H9 (cell line): Measurements from ENCODE around the gene MARCHF6. TPM values are rescaled to one million over a fixed set of nuclear protein-coding genes. Genes with fewer than 3 reads are reported as not detected.

Experiments used
- DNase-seq: peaks from one replicate; pipeline ENCODE4 v3.0.0-alpha.2; 2017
- H2AFZ ChIP-seq: one replicate; pipeline ENCODE4 v1.6.1; 2013; ENCODE audit warnings: mild to moderate bottlenecking, low read length, control low read depth, moderate library complexity
- H2AK5ac ChIP-seq: 2 replicates; pipeline ENCODE4 v1.6.1; 2013; ENCODE audit warnings: low read length, control low read depth, mixed read lengths; ENCODE audit not compliant: insufficient read length
- H2BK120ac ChIP-seq: one replicate; pipeline ENCODE4 v1.6.1; 2013; ENCODE audit warnings: low read depth, mild to moderate bottlenecking, low read length, control low read depth, inconsistent platforms; ENCODE audit not compliant: poor library complexity, severe bottlenecking
- H2BK12ac ChIP-seq: 2 replicates; pipeline ENCODE4 v1.6.1; 2013; ENCODE audit warnings: low read length, control low read depth, mixed read lengths, low read depth; ENCODE audit not compliant: insufficient read length
- H2BK15ac ChIP-seq: 2 replicates; pipeline ENCODE4 v1.6.1; 2013; ENCODE audit warnings: low read depth, low read length, control low read depth
- H2BK20ac ChIP-seq: one replicate; pipeline ENCODE4 v1.6.1; 2013; ENCODE audit warnings: low read depth, mild to moderate bottlenecking, low read length, control low read depth, inconsistent platforms; ENCODE audit not compliant: poor library complexity, severe bottlenecking
- H2BK5ac ChIP-seq: 2 replicates; pipeline ENCODE4 v1.6.1; 2013; ENCODE audit warnings: low read length, control low read depth, mixed read lengths; ENCODE audit not compliant: insufficient read length
- H3K14ac ChIP-seq: 2 replicates; pipeline ENCODE4 v1.6.1; 2013; ENCODE audit warnings: low read length, control low read depth; ENCODE audit not compliant: insufficient read depth
- H3K18ac ChIP-seq: 2 replicates; pipeline ENCODE4 v1.6.1; 2013; ENCODE audit warnings: low read depth, mild to moderate bottlenecking, mixed read lengths, low read length, control low read depth; ENCODE audit not compliant: insufficient read length
- H3K23ac ChIP-seq: 2 replicates; pipeline ENCODE4 v1.6.1; 2013; ENCODE audit warnings: low read length, control low read depth, mixed read lengths, low read depth; ENCODE audit not compliant: insufficient read length
- H3K23me2 ChIP-seq: 2 replicates; pipeline ENCODE4 v1.6.1; 2013; ENCODE audit warnings: low read depth, mild to moderate bottlenecking, mixed read lengths, low read length, control low read depth; ENCODE audit not compliant: insufficient read length, poor library complexity, severe bottlenecking
- H3K27ac ChIP-seq: 2 replicates; pipeline ENCODE4 v1.5.1; 2013; ENCODE audit warnings: low read length, control low read depth, mixed read lengths, low read depth; ENCODE audit not compliant: insufficient read length
- H3K27me3 ChIP-seq: 2 replicates; pipeline ENCODE4 v1.6.1; 2013; ENCODE audit warnings: low read length, control low read depth, inconsistent platforms; ENCODE audit not compliant: insufficient read depth
- H3K4ac ChIP-seq: 2 replicates; pipeline ENCODE4 v1.6.1; 2013; ENCODE audit warnings: low read depth, mild to moderate bottlenecking, control low read depth, inconsistent platforms, low read length, moderate library complexity
- H3K4me1 ChIP-seq: 2 replicates; pipeline ENCODE4 v1.6.1; 2013; ENCODE audit warnings: low read length, control low read depth, inconsistent platforms; ENCODE audit not compliant: insufficient read depth
- H3K4me2 ChIP-seq: 2 replicates; pipeline ENCODE4 v1.6.1; 2013; ENCODE audit warnings: low read length, control low read depth, mixed read lengths; ENCODE audit not compliant: insufficient read length, insufficient read depth
- H3K56ac ChIP-seq: 2 replicates; pipeline ENCODE4 v1.6.1; 2013; ENCODE audit warnings: low read depth, mild to moderate bottlenecking, mixed read lengths, low read length, control low read depth; ENCODE audit not compliant: insufficient read length
- H3K79me1 ChIP-seq: 2 replicates; pipeline ENCODE4 v1.6.1; 2013; ENCODE audit warnings: low read depth, mild to moderate bottlenecking, moderate library complexity, low read length, control low read depth, inconsistent platforms; ENCODE audit not compliant: insufficient read depth, poor library complexity, severe bottlenecking
- H3K79me2 ChIP-seq: 2 replicates; pipeline ENCODE4 v1.6.1; 2013; ENCODE audit warnings: low read length, control low read depth, inconsistent platforms; ENCODE audit not compliant: insufficient read depth
- H3K9ac ChIP-seq: 2 replicates; pipeline ENCODE4 v1.6.1; 2013; ENCODE audit warnings: low read length, control low read depth, mixed read lengths; ENCODE audit not compliant: insufficient read length; ENCODE audit errors: extremely low read depth
- H3K9me3 ChIP-seq: one replicate; pipeline ENCODE4 v1.6.1; 2013; ENCODE audit warnings: low read depth, low read length, inconsistent platforms; ENCODE audit not compliant: control insufficient read depth
- H3T11ph ChIP-seq: one replicate; pipeline ENCODE4 v1.6.1; 2013; ENCODE audit warnings: mild to moderate bottlenecking, low read length, control low read depth, inconsistent platforms
- H4K20me1 ChIP-seq: one replicate; pipeline ENCODE4 v1.6.1; 2013; ENCODE audit not compliant: control insufficient read depth, insufficient read length, insufficient read depth
- H4K5ac ChIP-seq: 2 replicates; pipeline ENCODE4 v1.6.1; 2013; ENCODE audit warnings: low read depth, mild to moderate bottlenecking, mixed read lengths, low read length, control low read depth; ENCODE audit not compliant: insufficient read length
- H4K8ac ChIP-seq: replicated peaks from 2 replicates; pipeline ENCODE4 v1.6.1; 2013; ENCODE audit warnings: low read length, control low read depth, mixed read lengths, low read depth; ENCODE audit not compliant: insufficient read length
- H4K91ac ChIP-seq: 2 replicates; pipeline ENCODE4 v1.6.1; 2013; ENCODE audit warnings: low read depth, mild to moderate bottlenecking, moderate library complexity, mixed read lengths, low read length, control low read depth; ENCODE audit not compliant: insufficient read length
- H3K27ac Mint-ChIP-seq, 3 experiments: 2 replicates in 2 of 3; 3 replicates in 1 of 3; pipeline ENCODE4 v1.8.0; 2020 to 2021; ENCODE audit warnings: mixed read lengths in 3 of 3, mild to moderate bottlenecking in 1 of 3, moderate library complexity in 1 of 3
- H3K27me3 Mint-ChIP-seq: 2 replicates; pipeline ENCODE4 v1.8.0; 2021; ENCODE audit warnings: low read depth, mild to moderate bottlenecking, moderate library complexity, mixed read lengths
- H3K36me3 Mint-ChIP-seq, 3 experiments: 2 replicates in 2 of 3; 3 replicates in 1 of 3; pipeline ENCODE4 v1.8.0; 2020 to 2021; ENCODE audit warnings: low read depth in 3 of 3, mixed read lengths in 3 of 3; ENCODE audit not compliant: insufficient read depth in 1 of 3
- H3K4me1 Mint-ChIP-seq, 2 experiments: 2 replicates each; pipeline ENCODE4 v1.8.0; 2020; ENCODE audit warnings: mixed read lengths in 2 of 2
- H3K4me3 Mint-ChIP-seq, 2 experiments: 2 replicates in 1 of 2; 3 replicates in 1 of 2; pipeline ENCODE4 v1.8.0; 2020 to 2021; ENCODE audit warnings: mild to moderate bottlenecking in 2 of 2, mixed read lengths in 2 of 2, moderate library complexity in 1 of 2
- H3K9me3 Mint-ChIP-seq, 2 experiments: 2 replicates in 1 of 2; 3 replicates in 1 of 2; pipeline ENCODE4 v1.8.0; 2020; ENCODE audit warnings: mild to moderate bottlenecking in 2 of 2, mixed read lengths in 2 of 2, moderate library complexity in 1 of 2
- WGBS: extraction: QIAGEN DNeasy Blood & Tissue Kit; methylation state at CpG from one replicate; pipeline ENCODE4 v1.1.7; 2013; ENCODE audit warnings: missing lambda C conversion rate, low lambda C conversion rate, mixed read lengths; ENCODE audit not compliant: insufficient read length; ENCODE audit errors: extremely low coverage; 5-methylcytosine and 5-hydroxymethylcytosine counted together
- total RNA-seq: library from RNA; stranded (reverse); gene quantifications from 2 replicates; pipeline ENCODE4 v1.2.1, GENCODE V29; 2021
- TF ChIP-seq, protein P1 (sequence below): fragments of 200-600 bp; sonication (generic); conservative IDR thresholded peaks from 3 replicates; pipeline ENCODE4 v1.8.0; 2021; ENCODE audit warnings: antibody characterized with exemption, mild to moderate bottlenecking

MARCHF6 gene
- total RNA-seq, 1 experiment from 2014 or later = 118 TPM

DNA sequence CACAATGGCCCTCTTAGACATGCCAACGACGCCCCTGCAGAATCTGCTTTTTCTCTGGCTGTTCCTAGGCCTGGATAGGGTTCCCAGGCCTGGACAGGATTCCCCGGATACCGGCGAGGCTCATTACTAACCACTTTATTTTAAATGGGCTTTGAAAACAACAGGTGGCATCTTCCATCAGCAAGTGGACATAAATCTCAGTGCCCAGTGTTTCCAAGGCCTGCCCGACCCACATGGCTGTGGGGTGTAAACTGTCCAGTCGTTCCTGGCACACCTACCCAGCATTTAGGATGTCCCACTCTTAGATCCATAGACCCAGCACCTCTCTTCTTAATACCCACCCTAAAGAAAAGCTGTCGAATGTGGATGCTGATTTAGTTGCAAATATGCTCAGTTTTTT is 46.7 kb upstream of the MARCHF6 start:
- Mint-ChIP-seq H3K36me3 (peaks cover 2 to 14% (median 12%) of the 10 kb centered on the region in 3 experiments; a peak in 5 of 7 replicates), H3K27me3 (peaks cover 23% of the 10 kb centered on the region), H3K4me1 (peaks cover 23 to 31% of the 10 kb centered on the region in 2 experiments), H3K9me3 (peaks cover 2 to 7% of the 10 kb centered on the region in 2 experiments; a peak in 3 of 5 replicates), H3K4me3 (peak overlapping the region; percentile 80 to 93), H3K27ac (no peak overlapping the region)
- Histone ChIP-seq H2BK12ac (no peak overlapping the region), H4K5ac (no peak overlapping the region), H2BK20ac (no peak overlapping the region), H2AFZ (no peak overlapping the region), H3K14ac (no peak overlapping the region), H3K4me2 (peak overlapping the region; percentile 99), H2BK15ac (no peak overlapping the region), H3K23me2 (peaks cover 13% of the 10 kb centered on the region), H3K4me1 (peaks cover 3% of the 10 kb centered on the region; the same call in 1 of the 2 replicates), H2BK120ac (no peak overlapping the region), H4K91ac (no peak overlapping the region), H2BK5ac (no peak overlapping the region), H3K27me3 (no peaks in the 10 kb centered on the region), H2AK5ac (no peak overlapping the region), H3K9me3 (no peaks in the 10 kb centered on the region), H3K9ac (no peak overlapping the region), H3T11ph (no peak overlapping the region), H3K56ac (no peak overlapping the region), H3K18ac (no peak overlapping the region), H3K4ac (no peak overlapping the region), H3K27ac (no peak overlapping the region), H3K23ac (no peak overlapping the region), H4K20me1 (no peaks in the 10 kb centered on the region), H4K8ac (no peak overlapping the region), H3K79me2 (no peaks in the 10 kb centered on the region), H3K79me1 (no peaks in the 10 kb centered on the region)
- WGBS = no CpG with 5 or more reads among the region's 8 CpGs
- DNase-seq = no peak
- TF ChIP-seq, protein P1, sequence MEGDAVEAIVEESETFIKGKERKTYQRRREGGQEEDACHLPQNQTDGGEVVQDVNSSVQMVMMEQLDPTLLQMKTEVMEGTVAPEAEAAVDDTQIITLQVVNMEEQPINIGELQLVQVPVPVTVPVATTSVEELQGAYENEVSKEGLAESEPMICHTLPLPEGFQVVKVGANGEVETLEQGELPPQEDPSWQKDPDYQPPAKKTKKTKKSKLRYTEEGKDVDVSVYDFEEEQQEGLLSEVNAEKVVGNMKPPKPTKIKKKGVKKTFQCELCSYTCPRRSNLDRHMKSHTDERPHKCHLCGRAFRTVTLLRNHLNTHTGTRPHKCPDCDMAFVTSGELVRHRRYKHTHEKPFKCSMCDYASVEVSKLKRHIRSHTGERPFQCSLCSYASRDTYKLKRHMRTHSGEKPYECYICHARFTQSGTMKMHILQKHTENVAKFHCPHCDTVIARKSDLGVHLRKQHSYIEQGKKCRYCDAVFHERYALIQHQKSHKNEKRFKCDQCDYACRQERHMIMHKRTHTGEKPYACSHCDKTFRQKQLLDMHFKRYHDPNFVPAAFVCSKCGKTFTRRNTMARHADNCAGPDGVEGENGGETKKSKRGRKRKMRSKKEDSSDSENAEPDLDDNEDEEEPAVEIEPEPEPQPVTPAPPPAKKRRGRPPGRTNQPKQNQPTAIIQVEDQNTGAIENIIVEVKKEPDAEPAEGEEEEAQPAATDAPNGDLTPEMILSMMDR = no peak
